Measurements from ENCODE around the gene GLCCI1. TPM values are rescaled to one million over a fixed set of nuclear protein-coding genes. Genes with fewer than 3 reads are reported as not detected.

The GLCCI1 gene
- total RNA-seq, 1 experiment from 2014 or later: 8.5 TPM

- H3K27ac ChIP-seq (ENCODE audit: low read length): no peak overlapping the region
- no peak for DNase-seq
- no TSS peak for BruUV-seq (replicated peaks)
Measured at GRCh38 chr7:8130663-8131062, 162.1 kb downstream of the GLCCI1 start.

GRCh38 chr7:8131694-8132605, 163.4 kb downstream of the GLCCI1 start:
- H3K4me2 ChIP-seq (ENCODE audit: low read length): no peak overlapping the region
- no peaks in the 10 kb centered on the region for H3K79me2 ChIP-seq (ENCODE audit: low read length)
- H3K27ac ChIP-seq (ENCODE audit: low read length): no peak overlapping the region
- BruUV-seq (replicated peaks): no TSS peak
- POLR2A ChIA-PET (ENCODE audit: unreplicated experiment): no interaction called here
- ATAC-seq: no peak
- intact Hi-C loops (cut with micrococcal nuclease): no loop called here
- no peak for TF ChIP-seq EZH2phosphoT487 (IDR thresholded peaks at IDR 0.05; ENCODE audit: borderline replicate concordance, low read length)
- TF ChIP-seq EZH2 (IDR thresholded peaks at IDR 0.05; ENCODE audit: low read length, unreplicated experiment): no peak
- TF ChIP-seq CTCF (conservative IDR thresholded peaks at IDR 0.05; ENCODE audit: low read depth, low read length): no peak
- no peaks in the 10 kb centered on the region for H3K9me2 ChIP-seq (replicated peaks; ENCODE audit: low read length)
- H2AFZ ChIP-seq (ENCODE audit: low read length): no peak overlapping the region
- no peaks in the 10 kb centered on the region for H3K9me3 ChIP-seq (ENCODE audit: low read length)
- no peak for DNase-seq
- H3K4me3 ChIP-seq (ENCODE audit: low read length): no peak overlapping the region
- CTCF ChIA-PET: no interaction called here
- no peaks in the 10 kb centered on the region for H3F3A ChIP-seq (ENCODE audit: low read length, unreplicated experiment)
- no peaks in the 10 kb centered on the region for H4K20me1 ChIP-seq (ENCODE audit: low read length)
- H3K36me3 ChIP-seq (ENCODE audit: low read depth, low read length): no peaks in the 10 kb centered on the region
- H3K27me3 ChIP-seq (ENCODE audit: low read length): no peaks in the 10 kb centered on the region
- no peak overlapping the region for H3K9ac ChIP-seq (ENCODE audit: low read length)
- no peaks in the 10 kb centered on the region for H3K4me1 ChIP-seq (ENCODE audit: insufficient read depth, low read length)

More at GRCh38 chr7:8130663-8131062, 162.1 kb downstream of the GLCCI1 start:
- no peaks in the 10 kb centered on the region for H3F3A ChIP-seq (ENCODE audit: low read length, unreplicated experiment)
- no peak overlapping the region for H3K9ac ChIP-seq (ENCODE audit: low read length)
- no peaks in the 10 kb centered on the region for H3K27me3 ChIP-seq (ENCODE audit: low read length)
- H4K20me1 ChIP-seq (ENCODE audit: low read length): no peaks in the 10 kb centered on the region
- no peak for ATAC-seq
- H3K4me1 ChIP-seq (ENCODE audit: insufficient read depth, low read length): no peaks in the 10 kb centered on the region
- no peaks in the 10 kb centered on the region for H3K79me2 ChIP-seq (ENCODE audit: low read length)
- intact Hi-C loops (cut with micrococcal nuclease): no loop called here
- ChIA-PET POLR2A (ENCODE audit: unreplicated experiment) (no interaction called here), CTCF (no interaction called here)
- H3K4me2 ChIP-seq (ENCODE audit: low read length): no peak overlapping the region
- no peaks in the 10 kb centered on the region for H3K9me3 ChIP-seq (ENCODE audit: low read length)
- TF ChIP-seq EZH2phosphoT487 (IDR thresholded peaks at IDR 0.05; ENCODE audit: borderline replicate concordance, low read length): no peak
- TF ChIP-seq EZH2 (IDR thresholded peaks at IDR 0.05; ENCODE audit: low read length, unreplicated experiment): no peak
- TF ChIP-seq CTCF (conservative IDR thresholded peaks at IDR 0.05; ENCODE audit: low read depth, low read length): no peak
- H3K36me3 ChIP-seq (ENCODE audit: low read depth, low read length): no peaks in the 10 kb centered on the region
- no peak overlapping the region for H2AFZ ChIP-seq (ENCODE audit: low read length)
- H3K9me2 ChIP-seq (replicated peaks; ENCODE audit: low read length): no peaks in the 10 kb centered on the region
- H3K4me3 ChIP-seq (ENCODE audit: low read length): no peak overlapping the region

GRCh38 chr7:8133188-8133848, 164.7 kb downstream of the GLCCI1 start:
- no peak for ATAC-seq
- no peak for TF ChIP-seq CTCF (conservative IDR thresholded peaks at IDR 0.05; ENCODE audit: low read depth, low read length)
- TF ChIP-seq EZH2 (IDR thresholded peaks at IDR 0.05; ENCODE audit: low read length, unreplicated experiment): no peak
- TF ChIP-seq EZH2phosphoT487 (IDR thresholded peaks at IDR 0.05; ENCODE audit: borderline replicate concordance, low read length): no peak
- intact Hi-C loops (cut with micrococcal nuclease): no loop called here

More at GRCh38 chr7:8133188-8133848, 164.7 kb downstream of the GLCCI1 start:
- Histone ChIP-seq H3K4me1 (ENCODE audit: insufficient read depth, low read length) (no peaks in the 10 kb centered on the region), H3K27ac (ENCODE audit: low read length) (no peak overlapping the region), H3K9me2 (replicated peaks; ENCODE audit: low read length) (no peaks in the 10 kb centered on the region), H3K9ac (ENCODE audit: low read length) (no peak overlapping the region), H3K4me2 (ENCODE audit: low read length) (no peak overlapping the region), H3F3A (ENCODE audit: low read length, unreplicated experiment) (no peaks in the 10 kb centered on the region), H3K36me3 (ENCODE audit: low read depth, low read length) (no peaks in the 10 kb centered on the region), H3K4me3 (ENCODE audit: low read length) (no peak overlapping the region), H3K27me3 (ENCODE audit: low read length) (no peaks in the 10 kb centered on the region), H2AFZ (ENCODE audit: low read length) (no peak overlapping the region), H3K9me3 (ENCODE audit: low read length) (no peaks in the 10 kb centered on the region), H4K20me1 (ENCODE audit: low read length) (no peaks in the 10 kb centered on the region), H3K79me2 (ENCODE audit: low read length) (no peaks in the 10 kb centered on the region)
- ChIA-PET CTCF (no interaction called here), POLR2A (ENCODE audit: unreplicated experiment) (no interaction called here)
- no peak for DNase-seq
- BruUV-seq (replicated peaks): no TSS peak

Measured in PC-3 (cell line).